NCI-H1092 treated with DMSO at 0.1 percent for 48 hours (cell line): ENCODE data around the gene TRIM15.
"Not testable (repeated sequence)": the region's sequence is repeated elsewhere in the genome, so short reads cannot be mapped to it uniquely, and the experiment has no call there.

Experiments
- DNase-seq: peaks from one replicate; lab custom pipeline; 2025; lab: John Stamatoyannopoulos, UW

The TRIM15 gene

GRCh38 chr6:30163090-30163917, at the start of gene TRIM15:
TRIM15 (plus strand) TSS chr6:30163546; CDS start chr6:30163685, 139 bp downstream.
- no peak for DNase-seq

DNA sequence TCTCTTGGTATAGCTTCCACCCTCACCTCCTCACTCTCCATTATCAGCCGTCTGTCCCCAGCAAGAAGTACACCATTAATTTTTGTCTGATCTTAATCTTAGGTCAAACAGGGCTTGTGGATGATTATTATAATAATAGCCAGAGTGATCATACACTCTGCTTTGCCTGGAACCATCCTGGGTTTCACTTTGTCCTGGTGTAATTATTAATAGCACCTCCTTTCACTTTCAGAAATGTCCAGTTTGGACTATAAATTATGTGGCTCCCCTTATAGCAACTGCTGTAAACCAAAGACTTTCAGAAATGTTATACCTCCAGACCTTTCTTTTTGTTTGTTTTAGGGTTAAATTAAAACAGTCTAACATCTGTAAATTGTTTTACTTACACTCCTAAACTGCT, 49.5 kb upstream of the TRIM15 start:
- no peak for DNase-seq

- no peak for DNase-seq
Measured at GRCh38 chr6:30116724-30117123, 46.6 kb upstream of the TRIM15 start.

DNA sequence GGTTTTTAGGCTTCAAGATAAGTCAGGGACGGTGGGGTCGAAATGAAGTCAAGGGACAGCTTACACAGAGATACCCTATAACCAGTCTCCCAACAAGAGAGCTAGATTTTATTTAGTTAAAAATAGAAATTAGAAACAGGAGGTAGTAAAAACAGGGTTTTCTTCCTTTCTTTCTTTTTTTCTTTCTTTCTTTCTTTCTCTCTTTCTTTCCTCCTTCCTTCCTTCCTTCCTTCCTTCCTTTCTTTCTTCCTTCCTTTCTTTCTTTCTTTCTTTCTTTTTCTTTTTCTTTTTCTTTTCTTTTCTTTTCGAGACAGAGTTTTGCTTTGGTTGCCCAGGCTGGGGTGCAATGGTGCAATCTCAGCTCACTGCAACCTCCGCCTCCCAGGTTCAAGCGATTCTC, 44.7 kb upstream of the TRIM15 start:
- DNase-seq: not testable (repeated sequence)

GRCh38 chr6:30121446-30122366, 41.6 kb upstream of the TRIM15 start:
- DNase-seq: no peak

DNA sequence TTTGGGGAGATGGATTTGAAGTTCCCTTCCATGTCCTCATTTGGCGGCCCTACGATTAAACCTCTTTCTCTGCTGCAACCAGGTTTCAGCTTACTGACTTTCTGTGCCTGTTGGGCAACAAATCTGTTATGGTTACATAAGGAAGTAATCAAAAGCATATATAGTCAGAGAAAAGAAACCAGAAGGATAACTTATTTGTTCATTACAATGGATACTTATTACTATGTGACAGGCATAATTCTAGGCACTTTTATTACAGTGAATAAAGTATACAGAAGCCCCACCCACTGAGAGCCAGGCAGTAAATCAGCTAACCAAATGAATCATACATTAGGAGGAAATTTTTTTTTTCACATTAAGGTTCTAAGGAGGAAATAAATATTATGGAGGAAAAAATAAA, 40.8 kb upstream of the TRIM15 start:
- no peak for DNase-seq

DNA sequence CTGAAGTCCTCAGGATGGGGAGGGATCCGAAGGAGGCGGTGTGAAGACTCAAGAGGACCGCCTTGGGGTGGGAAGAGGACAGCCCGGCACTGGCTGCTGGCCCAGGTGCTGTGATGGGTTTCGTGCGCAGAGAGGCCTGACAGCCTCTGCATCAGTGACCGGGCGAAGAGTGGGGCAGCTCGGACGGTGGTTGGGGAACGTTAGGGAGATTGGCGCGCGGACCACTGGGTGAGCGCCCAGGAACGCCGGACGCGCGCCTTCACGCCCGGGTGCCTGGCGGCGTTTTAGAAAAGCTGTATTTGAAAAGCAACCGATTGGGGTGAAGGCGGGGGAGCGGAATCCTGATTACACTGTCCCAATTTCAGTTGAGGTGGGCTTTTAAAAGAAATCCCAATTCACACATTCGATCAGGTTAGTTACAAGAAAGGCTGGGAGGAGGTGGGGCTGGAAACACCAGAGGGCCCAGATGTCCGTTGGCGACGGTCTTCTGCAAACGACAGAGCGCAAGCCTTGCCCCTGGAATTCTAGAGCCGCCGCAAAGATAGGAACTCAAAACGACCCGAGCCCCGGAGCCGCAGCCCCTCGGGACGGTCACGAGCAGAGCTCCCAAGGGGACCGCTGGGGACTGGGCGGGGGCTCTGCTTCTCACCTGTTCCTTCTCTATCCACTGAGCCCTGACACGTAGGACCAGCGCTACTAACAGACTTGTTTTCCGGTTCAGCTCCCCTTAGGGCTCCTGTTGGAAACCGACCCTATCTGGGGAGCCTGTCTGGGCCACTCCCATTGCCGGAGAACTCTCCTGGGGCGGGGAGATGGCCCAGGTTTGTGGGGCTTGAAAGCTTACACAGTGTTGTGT, 35.9 kb upstream of the TRIM15 start:
- DNase-seq: no peak

DNA sequence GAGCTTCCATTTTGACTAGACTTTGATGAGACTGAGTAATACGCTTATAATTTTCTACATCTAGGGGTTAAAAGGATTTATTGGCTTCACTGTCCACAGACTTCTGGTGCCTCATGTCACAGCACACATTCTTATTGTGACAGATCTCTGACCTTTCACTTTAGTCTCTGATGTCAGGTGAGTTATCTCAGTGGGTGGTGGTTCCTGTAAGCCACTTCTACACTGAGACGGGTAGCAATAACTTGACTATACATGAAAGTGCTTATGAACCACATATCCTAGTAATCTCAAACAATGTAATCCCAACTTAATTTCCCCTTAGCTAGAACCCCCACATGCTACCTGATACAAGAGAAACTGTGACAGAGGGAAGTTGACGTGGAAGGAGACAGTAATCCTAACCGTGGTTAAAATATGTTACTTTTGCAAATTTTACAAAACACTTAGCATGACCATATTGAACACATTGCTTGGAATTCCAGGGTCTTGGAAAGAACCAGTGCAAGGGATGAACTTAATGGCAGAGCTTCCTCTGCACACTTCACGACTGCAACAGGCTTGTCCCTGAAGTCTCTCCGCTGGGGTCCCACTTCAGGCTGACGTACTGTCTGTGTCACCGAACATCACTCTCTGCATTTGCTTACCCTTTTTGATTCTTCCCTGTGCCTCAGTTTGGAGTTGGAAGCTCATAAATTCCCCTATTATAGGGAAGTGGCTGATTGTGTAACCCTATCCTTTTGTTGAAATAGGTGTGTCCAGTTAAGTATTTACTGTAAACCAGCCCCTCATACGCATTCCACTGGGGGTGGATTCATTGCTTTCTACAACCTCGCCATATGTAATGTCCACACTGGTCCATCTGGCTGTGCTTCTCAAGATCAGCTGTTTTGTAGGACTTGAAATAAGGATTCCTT, 33.8 kb upstream of the TRIM15 start:
- no peak for DNase-seq

GRCh38 chr6:30130179-30130679, 33.1 kb upstream of the TRIM15 start:
- DNase-seq: no peak

DNA sequence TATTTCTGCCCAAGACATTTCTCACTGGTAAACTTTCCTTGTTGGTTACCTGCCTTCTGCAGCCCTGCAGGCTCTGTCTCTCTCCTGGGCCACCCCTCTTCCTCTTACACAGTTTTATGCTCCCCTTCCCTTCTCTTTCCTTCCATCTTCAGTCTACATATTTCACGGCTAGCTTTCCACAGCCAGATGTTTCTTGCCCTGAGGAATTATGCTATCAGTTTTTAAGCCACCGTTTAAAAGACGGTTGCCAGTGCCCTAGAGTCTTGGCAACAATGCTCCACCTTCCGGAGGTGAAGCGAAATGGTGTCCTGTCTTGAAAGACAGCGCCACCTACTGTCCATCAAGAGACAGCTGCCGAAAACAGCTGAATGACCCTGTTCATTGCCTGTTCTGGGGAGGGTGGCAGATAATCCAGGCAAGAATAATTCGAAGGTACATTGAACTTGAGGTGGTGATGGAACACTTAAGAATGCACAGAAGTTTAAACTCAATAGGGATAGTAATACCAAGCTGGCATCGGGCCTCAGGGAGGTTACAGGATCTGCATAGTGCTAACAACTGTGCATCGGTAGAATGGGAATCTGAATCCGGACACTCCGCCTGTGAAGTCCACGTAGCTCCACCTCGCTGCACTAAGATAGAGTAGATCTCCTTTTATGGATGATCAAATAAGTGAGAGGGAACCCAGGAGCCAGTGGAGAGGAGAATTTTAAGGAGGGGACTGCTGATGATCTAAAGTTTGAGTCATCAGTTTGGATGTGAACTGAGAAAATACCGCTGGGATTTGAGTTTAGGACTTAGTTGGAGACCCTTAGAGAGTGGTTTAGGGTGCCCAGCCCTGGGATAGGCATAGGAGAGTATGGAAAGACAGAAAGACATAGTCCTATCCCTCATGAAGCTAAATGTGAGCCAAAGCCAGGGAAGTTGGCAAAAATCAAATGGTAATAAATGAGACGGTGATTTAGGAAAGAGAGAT, 32.2 kb upstream of the TRIM15 start:
- DNase-seq: peak; percentile 44

GRCh38 chr6:30131947-30132497, 31.3 kb upstream of the TRIM15 start:
- DNase-seq: no peak

DNA sequence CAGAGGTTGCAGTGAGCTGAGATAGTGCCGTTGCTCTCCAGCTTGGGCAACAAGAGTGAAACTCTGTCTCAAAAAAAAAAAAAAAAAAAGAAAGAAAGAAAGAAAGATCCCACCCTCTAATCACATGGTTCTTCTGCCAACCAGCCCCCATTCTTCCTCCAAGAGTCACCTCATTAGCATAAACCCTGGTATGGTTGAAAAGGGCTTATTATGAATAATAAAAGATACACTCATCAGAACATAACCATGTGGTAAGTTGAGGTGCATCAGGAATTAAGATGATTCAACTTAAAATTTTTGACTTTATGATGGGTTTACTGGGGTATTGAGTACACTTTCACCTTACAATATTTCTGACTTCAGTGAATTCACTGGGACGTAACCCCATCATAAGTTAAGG, 28.2 kb upstream of the TRIM15 start:
- DNase-seq: no peak

- DNase-seq: no peak
Measured at GRCh38 chr6:30135757-30136156, 27.6 kb upstream of the TRIM15 start, which contains the start of gene TRIM40. TRIM40 (plus strand) TSS chr6:30136140; CDS start chr6:30137037, 897 bp downstream.

- DNase-seq: no peak
Measured at GRCh38 chr6:30136570-30137286, 26.6 kb upstream of the TRIM15 start.

GRCh38 chr6:30140240-30140639, 23.1 kb upstream of the TRIM15 start:
- not testable (repeated sequence) for DNase-seq

- no peak for DNase-seq
Measured at GRCh38 chr6:30142665-30143064, 20.7 kb upstream of the TRIM15 start.

- no peak for DNase-seq
Measured at GRCh38 chr6:30143780-30144179, 19.6 kb upstream of the TRIM15 start.

GRCh38 chr6:30144811-30145210, 18.5 kb upstream of the TRIM15 start:
- no peak for DNase-seq
